ENCODE data around the gene WFDC12. TPM values are rescaled to one million over a fixed set of nuclear protein-coding genes. Genes with fewer than 3 reads are reported as not detected.

Gene WFDC12
- total RNA-seq, 1 donor from 2014 or later: 1.1 TPM

- no peak for DNase-seq
These were observed 9.5 kb downstream of the WFDC12 start, which contains the start of gene WFDC5 for GRCh38 chr20:45114465-45115385. WFDC5 (minus strand) TSS chr20:45115174; CDS start chr20:45115083, 91 bp downstream.

- DNase-seq: no peak
These were observed 10.4 kb downstream of the WFDC12 start for GRCh38 chr20:45113865-45114264.

DNA sequence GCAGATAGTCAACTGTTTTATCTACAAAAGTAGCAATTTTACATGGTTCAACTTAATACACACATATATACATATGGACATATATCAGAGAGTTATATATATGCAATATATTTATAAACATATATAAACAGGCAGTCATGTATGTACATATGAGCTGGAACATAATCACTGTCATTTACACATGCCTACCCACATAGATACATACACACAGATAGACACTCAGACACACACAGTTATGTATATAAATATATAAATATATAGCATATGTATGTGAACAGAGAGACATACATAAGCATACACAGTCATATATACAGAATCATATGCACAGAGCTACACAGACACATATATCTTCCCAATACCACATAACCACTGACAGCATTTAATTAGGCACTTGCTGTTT is 11.5 kb downstream of the WFDC12 start:
- DNase-seq: no peak

GRCh38 chr20:45111799-45112471 is 12.3 kb downstream of the WFDC12 start:
- no peak for DNase-seq

GRCh38 chr20:45111285-45111684 is 13.0 kb downstream of the WFDC12 start:
- no peak for DNase-seq

GRCh38 chr20:45110301-45110700 is 14.0 kb downstream of the WFDC12 start:
- no peak for DNase-seq

GRCh38 chr20:45109634-45110033 is 14.6 kb downstream of the WFDC12 start:
- no peak for DNase-seq

DNA sequence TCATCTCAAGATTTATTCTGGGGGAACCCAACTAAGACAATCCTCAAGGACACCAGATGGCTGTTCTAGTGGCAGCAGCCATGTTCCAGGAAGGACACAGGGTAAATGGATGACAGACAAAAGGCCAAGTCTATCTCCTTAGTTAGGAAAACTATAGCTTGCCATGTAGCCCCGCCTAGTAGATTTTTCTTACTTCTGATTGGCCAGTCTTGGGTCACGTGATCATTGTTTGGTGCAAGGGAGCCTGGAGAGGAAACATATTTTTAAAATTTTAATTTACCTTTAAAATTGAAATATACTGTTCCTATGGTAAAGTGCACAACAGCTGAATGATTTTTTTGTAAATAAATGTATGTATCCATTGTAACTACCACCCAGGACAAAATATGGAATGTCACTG is 18.9 kb downstream of the WFDC12 start:
- DNase-seq: no peak

- DNase-seq: no peak
These were observed 19.5 kb downstream of the WFDC12 start for GRCh38 chr20:45104786-45105185.

DNA sequence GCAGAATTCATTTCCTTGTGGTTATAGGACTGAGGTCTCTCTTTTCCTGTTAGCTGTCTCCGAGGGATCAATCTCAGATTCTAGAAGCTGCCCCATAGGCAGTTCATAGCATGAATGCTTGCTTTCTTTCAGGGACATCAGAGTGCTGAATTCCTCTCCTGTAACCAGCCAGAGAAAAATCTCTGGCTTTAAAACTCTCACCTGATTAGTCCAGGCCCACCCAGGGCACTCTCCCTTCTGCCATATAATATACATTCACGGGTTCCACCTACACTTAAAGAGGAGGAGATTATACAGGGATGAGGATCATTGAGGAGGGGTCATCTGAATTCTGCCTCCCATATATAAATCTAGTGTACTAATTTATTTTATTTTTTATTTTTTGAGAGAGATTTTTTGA is 21.2 kb downstream of the WFDC12 start:
- DNase-seq: no peak

- no peak for DNase-seq
These were observed 22.9 kb downstream of the WFDC12 start for GRCh38 chr20:45101333-45101850.

DNA sequence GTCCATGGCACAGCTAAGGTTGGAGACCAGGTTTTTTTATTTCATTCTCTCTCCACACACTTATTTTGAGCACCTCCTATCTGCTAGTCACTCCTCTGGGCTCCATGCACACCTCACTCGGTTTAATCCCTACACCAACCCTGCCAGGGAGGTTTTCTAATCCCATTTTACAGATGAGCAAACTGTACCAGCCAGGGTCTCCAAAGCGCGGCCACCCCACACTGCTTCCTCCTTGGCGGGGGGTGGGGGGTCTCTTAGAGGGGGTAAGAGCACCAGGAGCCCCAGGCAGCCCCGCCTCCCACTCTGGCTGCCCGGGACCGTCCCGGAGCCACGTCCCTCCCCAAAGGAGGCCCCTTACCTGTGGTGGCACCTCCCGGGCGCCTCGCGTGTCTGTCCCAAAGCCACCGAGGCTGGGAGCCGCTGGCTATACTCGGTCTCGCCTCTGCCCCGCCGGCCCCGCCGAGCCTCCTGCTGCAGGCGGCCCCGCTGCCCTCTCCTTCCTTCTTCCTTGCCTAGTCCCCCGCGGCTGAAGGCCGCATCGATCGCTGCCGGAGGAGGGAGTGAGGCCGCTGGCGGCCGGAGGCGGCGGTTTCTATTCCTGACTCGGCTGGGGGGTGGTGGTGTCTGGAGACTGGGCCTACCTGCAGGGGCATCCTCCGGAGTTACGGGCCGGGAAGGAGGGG is 23.6 kb downstream of the WFDC12 start, which contains the start of gene KCNS1:
Gene KCNS1, minus strand, starts transcription at position 565 of the 683 bp plus-strand sequence. CDS start 1,891 bp downstream, outside the sequence.
- no peak for DNase-seq

- DNase-seq: no peak
These were observed 26.0 kb downstream of the WFDC12 start for GRCh38 chr20:45098103-45098773.

- no peak for DNase-seq
These were observed 26.7 kb downstream of the WFDC12 start for GRCh38 chr20:45097485-45098102.

DNA sequence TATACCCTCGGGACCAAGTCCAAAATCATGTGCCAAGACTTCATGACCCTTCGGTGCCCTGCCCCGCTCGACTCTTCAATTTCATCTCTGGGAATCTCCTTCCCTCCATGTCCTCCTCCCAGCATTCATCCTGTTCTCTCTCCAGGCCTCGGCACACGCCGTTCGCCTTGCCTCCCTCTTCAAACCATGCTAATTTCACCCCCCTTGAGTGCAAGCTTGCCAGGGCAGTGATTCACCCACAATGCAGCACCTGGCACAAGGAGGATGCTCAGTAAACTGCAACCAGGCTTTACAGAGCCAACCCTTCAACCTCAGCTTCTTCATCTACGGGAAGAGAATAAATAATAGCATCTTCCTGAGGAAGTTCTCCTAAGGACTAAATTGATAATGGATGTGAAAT is 27.5 kb downstream of the WFDC12 start:
- DNase-seq: no peak

DNA sequence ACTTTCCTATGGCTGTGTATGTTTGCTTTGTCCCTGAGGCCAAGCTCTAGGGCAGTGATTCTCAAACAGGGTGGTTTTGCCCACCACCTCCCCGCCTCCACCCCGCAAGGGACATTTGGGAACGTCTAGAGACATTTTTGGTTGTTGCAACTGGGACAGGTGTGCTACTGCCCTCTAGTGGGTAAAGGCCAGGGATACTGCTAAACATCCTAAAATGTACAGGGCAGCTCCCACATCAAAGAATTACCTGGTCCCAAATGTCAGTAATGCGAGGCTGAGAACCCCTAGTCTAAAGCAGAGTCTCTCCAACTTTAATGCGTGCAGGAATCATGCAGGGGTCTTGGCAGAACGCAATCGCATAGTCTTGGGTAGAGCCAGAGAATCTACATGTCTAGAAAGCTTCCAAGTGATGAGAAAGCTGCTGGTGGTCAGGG is 28.4 kb downstream of the WFDC12 start:
- DNase-seq: no peak

GRCh38 chr20:45094864-45095574 is 29.2 kb downstream of the WFDC12 start:
- DNase-seq: no peak

GRCh38 chr20:45094201-45094600 is 30.1 kb downstream of the WFDC12 start:
- no peak for DNase-seq

DNA sequence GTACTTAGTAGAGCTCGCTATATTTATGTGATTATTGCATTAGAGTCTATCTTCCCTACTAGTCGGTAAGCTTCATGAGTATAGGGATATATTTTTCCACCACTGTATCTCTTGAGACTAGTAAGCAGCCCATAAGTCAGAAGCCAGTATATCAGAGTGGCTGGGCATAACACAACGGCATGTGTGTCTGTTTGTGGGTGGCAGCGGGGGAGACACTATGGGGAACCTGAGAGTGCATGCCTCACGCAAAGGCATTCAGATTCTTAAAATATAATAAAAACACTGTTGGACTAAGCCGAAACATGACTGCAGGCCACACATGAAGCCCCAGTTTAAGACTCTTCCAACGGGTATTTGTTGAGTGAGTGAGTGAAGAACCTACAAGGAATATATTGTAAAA is 31.4 kb downstream of the WFDC12 start:
- no peak for DNase-seq

GRCh38 chr20:45091366-45091765 is 32.9 kb downstream of the WFDC12 start:
- no peak for DNase-seq

DNA sequence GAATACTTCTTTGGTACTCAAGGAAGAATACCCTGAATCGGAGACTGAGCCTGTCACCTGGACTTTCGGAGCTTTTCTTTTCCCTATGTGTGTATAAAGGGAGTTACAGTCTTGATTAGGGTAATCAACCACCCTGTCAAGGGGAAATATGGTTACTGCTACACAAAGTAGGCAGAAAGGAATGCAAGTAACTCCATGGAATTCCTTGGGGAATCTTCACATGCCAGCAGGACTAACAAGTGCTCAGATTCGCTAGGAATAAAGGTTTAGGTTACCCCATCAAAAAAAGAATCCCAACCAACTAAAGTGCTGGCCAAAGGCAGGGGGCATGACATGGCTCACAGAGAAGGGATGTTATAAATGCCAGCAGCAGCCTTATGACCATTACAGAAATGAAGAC is 33.8 kb downstream of the WFDC12 start:
- DNase-seq: no peak

All from skin of body (tissue), 2 donors.